Eye (tissue), 1 donor: Measurements from ENCODE around the gene MACF1.

Experiments used
- DNase-seq: peaks from one replicate; pipeline ENCODE4 v3.0.0-alpha.2; 2015

MACF1 gene

DNA sequence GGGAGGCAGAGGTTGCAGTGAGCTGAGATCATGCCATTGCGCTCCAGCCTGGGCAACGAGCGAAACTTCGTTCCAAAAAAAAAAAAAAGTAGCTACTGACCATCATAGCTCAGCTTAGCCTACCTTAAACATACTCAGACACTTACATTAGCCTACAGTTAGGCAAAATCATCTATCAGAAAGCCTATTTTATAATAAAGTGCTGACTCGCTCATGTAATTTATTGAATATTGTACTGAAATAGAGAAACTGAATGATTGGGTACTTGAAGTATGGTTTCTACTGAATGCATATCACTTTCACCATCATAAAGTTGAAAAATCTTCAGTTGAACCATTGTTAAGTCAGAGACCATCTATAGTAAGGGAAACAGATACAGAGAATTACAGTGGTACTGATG lies 193.0 kb downstream of the MACF1 start:
- DNase-seq = no peak

DNA sequence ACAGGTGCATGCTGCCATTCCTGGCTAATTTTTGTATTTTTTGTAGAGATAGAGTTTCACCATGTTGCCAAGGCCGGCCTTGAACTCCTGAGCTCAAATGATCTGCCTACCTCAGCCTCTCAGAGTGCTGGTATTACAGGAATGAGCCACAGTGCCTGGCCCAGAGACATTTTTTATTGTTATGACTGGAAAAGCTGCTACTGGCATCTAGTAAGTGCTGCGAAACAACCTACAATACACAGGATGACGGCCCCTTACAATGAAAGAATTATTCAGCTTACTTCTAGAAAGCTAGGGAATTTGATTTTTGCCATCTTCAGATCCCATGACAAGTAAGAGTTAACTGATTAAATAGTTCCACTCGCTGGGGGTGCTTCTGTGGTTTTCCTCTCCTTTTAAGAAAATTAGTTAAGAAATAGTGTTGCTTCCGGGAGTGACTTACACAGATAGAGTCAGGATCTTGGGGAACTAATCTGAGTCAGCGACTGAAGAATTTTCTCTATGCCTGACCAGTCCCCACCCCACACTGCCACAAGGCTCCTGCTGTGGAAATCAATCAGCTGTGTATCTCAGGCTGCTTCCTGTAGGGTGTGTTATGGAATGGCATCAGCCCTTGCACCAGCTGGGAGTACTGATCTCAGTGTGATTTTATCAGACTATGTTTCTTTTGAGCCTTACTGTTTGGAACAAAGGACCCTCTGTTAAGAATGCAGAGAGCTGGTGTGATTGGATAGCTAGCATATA lies 194.0 kb downstream of the MACF1 start:
- peak; percentile 79 for DNase-seq

DNA sequence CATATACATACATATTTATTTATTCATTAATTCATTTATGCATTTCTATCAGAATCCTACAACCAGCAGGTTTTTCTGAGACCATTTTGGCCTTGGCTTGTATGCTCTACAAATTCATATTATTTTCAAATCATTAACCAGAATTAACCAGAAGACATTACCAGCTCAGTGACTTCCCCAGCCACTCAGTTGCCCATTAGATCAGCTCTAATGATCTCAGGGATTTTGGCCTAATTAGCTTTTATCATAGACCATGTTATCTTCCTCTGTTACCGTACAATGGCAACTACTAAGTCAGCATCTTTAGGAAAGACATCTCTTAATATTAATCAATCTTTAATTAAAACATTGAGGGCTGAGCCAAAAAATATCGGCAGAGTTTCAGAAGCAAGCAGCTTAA lies 196.6 kb downstream of the MACF1 start:
- no peak for DNase-seq

DNA sequence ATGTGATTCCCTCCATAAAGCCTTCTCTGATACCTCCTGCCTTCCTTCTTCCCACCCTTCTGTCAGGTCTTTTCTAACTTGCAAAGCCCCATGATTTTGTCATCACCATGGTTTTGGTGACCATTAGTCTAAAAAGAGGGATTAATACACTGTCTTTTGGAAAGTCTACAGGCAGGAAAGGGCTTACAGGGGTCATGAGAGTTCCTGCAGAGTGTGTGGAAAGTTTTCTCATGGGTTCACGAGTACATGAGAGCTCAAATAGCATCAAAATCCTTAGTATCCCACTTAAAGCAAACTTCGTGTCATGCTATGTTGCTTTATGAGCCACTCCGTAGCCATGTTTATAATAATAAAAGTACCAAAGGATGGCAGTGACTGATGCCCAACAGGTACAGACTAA lies 200.4 kb downstream of the MACF1 start:
- DNase-seq = no peak

DNA sequence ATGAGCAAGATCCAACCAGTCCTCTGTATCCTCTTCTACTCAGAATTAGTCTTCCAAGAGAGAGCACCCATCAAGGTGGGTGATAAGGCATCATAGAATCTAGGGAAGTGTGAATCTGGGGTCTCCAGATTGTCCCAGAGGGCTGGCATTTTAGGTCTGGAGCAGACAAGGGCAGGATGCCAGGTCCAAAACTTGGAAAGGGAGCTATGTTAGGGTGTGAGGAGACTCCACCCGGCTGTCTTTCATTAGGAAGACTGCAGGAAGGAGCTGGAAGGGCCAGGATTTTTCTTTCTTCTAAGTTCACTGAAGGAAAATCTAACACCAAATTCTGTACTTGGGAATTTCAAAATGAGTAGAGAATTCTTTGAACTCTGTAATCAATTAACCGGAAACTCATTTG lies 200.9 kb downstream of the MACF1 start:
- DNase-seq = no peak

DNA sequence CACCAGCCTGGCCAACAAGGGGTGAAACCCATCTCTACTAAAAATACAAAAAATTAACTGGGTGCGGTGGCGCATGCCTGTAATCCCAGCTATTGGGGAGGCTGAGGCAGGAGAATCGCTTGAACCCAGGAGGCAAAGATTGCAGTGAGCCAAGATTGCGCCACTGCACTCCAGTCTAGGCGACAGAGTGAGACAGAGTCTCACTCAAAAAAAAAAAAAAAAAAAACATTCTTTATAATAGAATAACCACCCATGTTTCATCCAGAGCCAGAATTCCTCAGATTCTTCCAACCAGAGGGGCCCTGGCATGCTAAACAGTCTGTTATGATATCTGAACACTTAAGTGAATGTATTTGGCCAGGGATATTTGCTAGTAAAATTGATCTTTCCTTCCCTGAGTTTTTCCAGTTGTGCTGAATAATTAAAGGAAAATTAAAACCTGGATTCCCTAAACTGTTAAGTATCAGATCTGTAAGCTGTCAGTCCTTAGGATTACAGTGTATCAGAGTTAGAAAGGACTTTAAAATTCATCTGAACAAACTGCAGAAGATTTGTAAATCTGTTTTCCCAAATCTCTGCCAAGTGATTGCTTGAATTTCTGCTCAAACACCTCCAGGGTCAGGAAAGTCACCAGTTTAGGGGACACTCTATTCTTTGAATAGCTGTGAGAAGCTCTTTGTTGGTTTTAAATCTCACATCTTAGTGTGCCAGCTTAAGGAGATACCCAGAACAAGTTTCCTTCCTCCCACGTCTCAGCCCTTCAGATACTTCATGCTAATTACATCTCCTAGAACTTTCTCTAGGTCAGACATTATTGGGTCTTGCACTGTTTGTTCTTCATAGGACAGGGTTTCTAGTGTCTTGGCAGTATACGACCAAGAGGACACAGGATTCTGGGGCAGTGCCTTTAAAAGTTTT lies 202.3 kb downstream of the MACF1 start:
- DNase-seq = no peak

DNA sequence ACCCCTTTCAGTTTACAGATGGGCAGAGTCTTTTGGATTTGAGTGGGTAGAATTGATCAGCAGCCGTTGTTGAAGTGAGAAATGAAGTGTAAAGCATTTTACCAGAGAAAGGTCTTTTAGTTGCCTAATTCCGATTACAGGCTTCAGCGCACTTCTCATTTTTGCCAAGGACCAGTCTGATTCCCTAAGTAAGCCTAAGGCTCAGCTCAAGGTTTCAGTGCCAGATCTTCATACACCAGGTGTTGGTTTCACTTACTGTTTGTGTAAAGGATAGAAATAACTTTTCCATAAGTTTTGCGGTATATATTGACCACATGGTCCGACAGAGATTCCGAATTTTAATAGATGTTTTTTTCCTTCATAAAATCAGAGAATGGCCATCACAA lies 203.0 kb downstream of the MACF1 start:
- DNase-seq = peak; percentile 59

DNA sequence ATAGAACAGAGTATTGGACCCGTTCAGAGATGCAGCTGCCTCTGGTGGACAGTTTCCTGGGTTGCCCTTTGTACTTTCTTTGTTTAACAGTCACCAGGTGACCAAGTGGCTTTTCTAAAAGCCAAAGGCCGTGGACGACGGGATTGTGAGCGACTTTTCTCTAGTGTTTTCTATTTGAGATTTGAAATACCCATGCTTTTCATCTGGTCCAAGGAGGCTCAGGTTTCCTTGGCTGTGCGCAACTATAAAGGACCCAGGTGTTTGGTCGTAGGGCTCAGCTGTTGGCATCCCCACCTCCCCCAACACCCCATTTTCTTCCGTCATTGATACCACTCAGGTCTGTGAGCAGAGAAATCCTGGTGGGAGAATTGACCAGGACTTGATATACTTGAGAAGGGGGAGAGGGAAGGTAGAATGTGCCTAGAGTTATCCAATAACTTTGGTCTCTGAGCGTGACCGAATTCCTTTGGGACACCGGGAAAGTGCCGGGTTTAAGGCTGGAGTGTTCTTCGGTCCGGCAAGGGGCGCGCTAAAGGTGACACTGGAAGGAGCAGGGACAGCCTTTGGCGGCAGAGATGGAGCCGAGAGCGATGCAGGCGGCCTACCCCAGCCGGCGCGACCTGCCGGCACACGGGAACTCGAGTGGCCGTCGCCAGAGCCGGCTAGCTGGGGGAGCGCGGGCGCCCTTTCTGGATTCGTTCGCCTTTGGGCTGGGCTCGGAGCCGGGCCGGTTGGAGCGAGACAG lies 203.6 kb downstream of the MACF1 start:
- DNase-seq = peak; percentile 88

DNA sequence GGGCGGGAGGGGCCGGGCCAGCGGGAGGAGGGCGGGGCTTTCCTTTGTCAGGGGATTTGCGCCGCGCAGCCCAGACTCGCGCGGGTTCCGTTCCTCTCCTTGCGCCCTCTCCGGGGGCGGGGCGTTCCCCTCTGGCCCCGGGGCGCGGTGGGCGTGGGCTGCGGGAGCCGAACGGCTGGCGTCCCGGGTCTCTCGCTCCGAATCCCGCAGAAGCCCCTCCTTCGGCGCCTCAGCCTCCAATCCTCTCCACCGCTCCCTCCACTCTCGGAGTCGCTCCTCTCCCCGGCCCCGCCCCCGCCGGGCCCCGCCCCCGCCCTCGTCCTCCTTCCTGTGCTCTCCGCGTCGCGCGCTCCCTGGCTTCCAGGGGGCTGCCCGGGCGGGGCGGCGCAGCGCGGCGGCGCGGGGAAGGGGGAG lies 204.2 kb downstream of the MACF1 start:
- DNase-seq = peak; percentile 98

DNA sequence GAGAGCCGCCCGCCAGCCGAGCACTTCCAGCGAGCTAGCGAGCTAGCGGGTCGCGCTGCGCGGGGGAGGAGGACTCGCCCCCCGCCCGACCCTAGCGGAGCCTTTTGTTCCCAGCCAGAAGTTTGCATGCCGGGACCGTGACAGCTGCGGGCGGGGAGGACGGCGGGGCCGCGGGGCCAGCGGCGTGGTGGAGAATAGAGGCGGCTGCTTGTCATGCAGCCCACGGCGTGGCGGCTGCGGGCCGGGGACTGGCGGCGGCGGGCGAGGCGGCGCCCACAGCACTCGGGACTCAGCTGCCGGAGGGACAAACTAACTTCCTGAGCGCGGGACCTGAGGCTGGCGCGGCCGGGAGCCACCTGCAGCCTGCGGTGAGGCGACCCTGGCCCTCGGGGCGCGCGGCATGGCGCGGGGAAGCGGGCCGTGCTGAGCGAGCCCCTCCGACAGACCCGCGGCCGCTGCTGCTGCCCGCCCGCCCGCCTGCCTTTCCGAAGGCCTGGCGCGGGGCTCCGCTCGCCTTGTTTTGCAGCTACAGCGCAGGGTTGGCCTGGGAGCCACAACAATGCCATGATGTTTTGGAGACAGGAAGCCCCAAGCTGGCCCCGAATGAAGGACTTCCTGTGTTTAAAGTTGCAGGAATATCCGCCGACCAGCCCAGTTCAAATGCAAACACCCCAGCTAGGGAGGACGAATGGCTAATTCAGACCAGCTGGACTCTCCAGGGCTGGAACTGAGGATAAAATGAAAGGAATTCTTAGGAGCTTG lies 204.7 kb downstream of the MACF1 start:
- DNase-seq = peak; percentile 81

DNA sequence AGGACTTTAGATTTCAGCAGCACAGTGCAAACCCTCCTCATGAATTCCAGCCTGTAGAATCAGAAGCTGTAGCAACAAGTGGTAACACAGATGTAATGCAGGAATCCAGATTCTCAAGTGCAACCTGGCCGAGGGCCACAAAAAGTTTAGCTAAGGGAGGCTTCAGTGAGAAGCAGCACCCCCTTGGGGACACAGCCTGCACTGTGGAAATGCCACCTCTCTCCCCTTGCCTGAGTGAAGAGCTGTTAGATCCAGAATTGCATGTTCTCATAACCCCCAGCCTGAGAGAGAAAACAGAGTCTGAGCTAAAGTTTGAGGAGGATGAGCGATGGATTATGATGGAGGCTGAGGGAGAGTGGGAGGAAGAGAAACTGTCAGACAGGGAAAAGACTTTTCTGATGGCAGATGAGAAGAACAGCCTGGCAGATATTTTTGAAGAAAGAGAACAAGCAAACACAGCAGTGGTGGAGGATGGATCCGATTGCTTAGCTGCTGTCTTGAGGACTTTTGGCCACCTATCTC lies 206.5 kb downstream of the MACF1 start:
- peak; percentile 84 for DNase-seq

DNA sequence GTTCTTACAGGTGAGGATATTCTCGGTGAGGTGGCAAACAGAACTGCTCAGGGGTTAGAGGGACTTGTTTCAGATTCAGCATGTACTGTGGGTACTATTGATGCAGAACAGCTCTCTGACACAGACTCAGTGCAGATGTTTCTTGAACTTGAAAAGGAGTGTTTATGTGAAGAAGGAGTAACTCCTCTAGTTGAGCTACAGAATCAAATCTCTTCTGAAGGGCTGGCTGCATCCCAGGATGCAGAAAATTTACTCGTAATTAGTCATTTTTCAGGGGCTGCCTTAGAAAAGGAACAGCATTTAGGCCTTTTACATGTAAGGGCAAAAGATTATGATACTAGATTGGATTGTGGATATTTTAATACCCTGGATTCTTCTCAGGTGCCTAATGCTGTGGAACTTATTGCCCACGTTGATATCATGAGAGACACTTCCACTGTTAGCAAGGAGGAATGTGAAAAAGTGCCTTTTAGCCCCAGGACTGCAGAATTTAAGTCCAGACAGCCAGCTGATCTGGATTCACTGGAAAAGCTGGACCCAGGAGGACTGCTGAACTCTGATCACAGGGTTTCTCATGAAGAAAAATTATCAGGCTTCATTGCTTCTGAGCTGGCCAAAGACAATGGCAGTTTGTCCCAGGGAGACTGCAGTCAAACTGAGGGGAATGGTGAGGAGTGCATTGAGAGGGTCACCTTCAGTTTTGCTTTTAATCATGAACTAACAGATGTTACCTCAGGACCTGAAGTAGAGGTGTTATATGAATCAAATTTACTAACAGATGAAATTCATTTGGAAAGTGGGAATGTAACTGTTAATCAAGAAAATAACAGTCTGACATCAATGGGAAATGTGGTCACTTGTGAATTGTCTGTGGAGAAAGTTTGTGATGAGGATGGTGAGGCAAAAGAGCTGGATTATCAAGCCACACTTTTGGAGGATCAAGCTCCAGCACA lies 207.3 kb downstream of the MACF1 start:
- peak; percentile 64 for DNase-seq

DNA sequence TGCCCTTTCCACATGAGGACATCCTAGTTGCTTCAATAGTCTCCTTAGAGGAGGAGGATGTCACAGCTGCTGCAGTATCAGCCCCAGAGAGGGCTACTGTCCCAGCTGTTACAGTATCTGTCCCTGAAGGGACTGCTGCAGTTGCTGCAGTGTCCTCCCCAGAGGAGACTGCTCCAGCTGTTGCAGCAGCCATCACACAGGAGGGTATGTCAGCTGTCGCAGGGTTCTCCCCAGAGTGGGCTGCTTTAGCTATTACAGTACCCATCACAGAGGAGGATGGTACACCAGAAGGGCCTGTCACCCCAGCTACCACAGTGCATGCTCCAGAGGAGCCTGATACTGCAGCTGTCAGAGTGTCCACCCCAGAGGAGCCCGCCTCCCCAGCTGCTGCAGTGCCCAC lies 208.4 kb downstream of the MACF1 start:
- DNase-seq = no peak

DNA sequence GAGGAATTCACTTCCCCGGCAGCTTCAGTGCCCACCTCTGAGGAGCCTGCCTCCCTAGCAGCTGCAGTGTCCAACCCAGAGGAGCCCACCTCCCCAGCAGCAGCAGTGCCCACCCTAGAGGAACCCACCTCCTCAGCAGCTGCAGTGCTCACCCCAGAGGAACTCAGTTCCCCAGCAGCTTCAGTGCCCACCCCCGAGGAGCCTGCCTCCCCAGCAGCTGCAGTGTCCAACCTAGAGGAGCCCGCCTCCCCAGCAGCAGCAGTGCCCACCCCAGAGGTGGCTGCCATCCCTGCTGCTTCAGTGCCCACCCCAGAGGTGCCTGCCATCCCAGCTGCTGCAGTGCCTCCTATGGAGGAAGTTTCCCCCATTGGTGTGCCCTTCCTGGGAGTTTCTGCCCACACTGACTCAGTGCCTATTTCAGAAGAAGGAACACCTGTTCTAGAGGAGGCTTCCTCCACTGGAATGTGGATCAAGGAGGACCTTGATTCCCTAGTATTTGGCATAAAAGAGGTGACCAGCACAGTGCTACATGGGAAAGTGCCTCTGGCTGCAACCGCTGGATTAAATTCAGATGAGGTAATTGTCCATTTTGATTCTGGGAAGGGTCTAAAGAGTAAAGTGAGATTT lies 209.5 kb downstream of the MACF1 start:
- no peak for DNase-seq

DNA sequence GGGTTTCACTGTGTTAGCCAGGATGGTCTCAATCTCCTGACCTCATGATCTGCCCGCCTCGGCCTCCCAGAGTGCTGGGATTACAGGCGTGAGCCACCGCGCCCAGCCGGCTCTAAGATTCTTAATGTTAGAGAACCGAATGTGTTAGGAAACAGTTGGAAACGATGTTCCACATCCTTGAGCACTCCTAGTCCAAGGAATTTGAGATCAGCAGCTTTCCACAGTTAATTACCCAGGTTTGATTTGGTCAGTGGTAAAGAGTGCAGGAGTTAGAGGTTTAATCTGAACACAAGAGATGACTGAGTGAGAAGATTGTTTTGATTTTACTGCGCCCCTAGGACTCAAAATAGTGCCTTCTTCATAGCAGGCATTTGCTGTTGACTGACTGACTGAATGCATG lies 211.1 kb downstream of the MACF1 start:
- DNase-seq = no peak

DNA sequence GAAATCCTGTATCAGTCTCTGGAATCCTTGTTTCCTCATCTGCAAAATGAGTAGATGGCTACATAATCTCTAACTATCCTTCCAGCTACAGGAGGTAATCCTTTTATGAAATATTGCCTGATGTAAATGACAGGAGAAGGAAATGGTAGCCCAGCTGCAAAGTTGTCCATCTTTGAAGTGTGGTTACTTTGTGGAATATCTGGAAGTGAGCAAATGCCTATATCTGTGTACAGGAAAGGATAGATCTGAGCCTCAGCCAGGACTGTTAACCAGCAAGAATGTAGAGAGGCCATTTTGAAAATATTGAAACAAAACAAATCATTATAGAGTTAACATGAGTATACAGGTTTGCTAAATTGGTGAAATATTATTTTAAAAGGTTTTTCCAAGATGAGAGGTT lies 212.1 kb downstream of the MACF1 start:
- DNase-seq = no peak

DNA sequence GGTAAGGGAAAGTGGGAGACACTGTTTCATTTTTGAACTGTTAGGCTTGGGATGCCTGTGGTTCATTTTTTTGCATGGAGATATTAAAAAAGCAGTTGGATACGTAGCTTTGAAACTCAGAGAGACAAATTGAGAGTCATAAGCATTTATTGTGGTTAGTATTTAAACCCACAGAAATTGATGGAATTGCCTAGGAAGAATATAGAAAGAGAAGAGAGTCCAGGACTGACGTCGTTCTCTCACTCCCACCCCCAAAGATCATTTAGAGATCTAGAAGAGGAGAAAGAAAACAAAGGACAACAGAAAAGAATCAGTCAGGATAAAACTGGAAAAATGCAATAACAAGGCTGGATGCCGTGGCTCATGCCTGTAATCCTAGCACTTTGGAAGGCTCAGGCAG lies 213.7 kb downstream of the MACF1 start:
- no peak for DNase-seq

DNA sequence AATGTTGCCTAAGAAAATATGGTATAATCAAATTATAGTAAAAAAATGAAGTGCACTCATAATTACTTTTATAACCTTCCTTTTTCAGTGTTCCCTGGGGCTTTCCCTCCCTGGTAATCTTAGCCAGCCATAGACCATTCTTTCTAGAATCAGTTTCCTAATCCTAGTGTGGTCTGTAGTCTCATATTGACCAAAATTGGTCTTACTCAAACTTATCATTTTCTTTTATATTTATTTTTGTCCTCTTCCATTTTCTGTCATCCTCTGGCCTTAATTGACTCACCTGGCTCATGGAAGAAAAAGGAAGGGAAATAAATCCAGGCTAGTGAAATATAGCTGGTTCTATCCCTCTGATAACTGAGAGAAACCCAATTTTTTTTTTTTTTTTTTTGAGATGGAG lies 216.0 kb downstream of the MACF1 start:
- DNase-seq = no peak

DNA sequence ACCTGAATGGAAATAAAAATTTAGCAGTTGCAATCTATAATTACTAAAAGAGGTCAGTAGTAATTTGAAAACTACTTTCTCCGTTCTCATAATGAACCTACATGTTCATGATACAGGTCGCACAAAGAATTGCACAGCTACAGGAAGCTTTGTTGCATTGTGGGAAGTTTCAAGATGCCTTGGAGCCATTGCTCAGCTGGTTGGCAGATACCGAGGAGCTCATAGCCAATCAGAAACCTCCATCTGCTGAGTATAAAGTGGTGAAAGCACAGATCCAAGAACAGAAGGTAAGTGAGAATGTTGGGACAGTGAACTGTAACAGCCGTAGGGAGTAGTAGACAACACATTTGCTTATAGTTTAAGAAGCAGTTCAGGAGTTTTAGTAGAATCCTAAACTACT lies 218.1 kb downstream of the MACF1 start:
- no peak for DNase-seq

DNA sequence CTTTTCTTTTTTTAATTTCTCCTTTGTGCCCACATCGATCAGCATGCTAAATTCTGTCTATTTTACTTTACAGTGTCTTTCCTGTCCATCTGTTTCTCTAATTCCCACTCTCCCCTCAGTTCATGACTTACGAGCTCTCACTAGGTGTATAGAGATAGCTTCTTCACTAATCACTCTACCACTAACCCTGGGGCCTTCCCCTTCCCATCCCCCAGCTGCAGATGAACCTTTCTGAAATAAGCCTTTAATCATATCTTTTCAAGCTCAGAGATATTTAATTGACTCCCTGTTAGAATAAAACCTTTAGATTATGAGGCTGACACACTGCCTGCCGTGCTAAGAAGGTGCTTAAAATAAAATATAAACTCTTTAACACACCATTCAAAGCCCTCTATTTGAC lies 220.7 kb downstream of the MACF1 start:
- DNase-seq = no peak

DNA sequence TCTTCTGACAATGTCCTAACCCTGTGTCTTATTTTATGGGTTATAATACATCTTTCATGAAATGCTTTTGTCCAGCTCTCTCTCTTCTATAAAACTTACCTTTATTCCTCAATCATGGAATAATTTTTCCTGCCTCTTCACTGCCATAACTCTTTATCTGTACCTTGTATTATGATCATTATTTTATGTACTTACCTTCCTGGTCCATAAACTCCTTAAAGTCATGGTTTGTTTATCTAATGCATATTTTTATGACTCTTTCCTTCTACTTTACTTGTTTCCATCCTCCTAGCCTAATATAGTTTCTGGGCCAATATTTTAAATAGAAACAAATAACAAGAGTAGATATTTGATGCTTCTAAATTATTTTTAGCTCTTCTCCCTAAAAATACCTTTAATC lies 221.1 kb downstream of the MACF1 start:
- no peak for DNase-seq
